ENCODE results near the gene SNX18. TPM values are rescaled to one million over a fixed set of nuclear protein-coding genes. Genes with fewer than 3 reads are reported as not detected.

The SNX18 gene
- total and polyA plus RNA-seq, 2 experiments from 2014 or later: 4.7 to 33.0 TPM

DNA sequence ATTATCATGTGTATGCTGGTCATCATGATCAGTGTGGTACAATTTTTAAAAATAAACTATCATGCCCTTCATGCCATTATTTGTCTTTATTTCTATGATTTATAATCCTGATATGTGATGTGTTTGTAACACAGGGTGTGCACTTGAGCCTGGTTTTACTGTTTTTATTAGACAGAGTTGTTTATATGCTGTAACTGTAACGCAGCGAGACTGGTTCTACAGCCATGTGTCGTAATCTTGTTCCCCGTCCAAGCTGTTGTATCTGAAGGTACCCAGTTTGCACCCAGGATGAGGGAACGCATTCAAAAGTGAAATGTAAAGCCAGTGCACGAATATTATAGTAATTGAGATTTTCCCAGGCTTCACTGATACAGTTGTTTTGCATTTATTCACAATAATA is 28.2 kb downstream of the SNX18 start:
- Histone ChIP-seq H3K9me2 (ENCODE audit: insufficient read depth) (no peaks in the 10 kb centered on the region), H2AFZ (no peak overlapping the region), H3K79me2 (replicated peaks; ENCODE audit: insufficient read depth) (peaks cover 12% of the 10 kb centered on the region; the same call in 1 of the 2 replicates), H3K4me2 (no peak overlapping the region), H4K20me1 (replicated peaks; ENCODE audit: insufficient read depth) (no peaks in the 10 kb centered on the region), H3K27me3 (ENCODE audit: insufficient read depth) (no peaks in the 10 kb centered on the region), H3K36me3 (ENCODE audit: insufficient read depth) (no peaks in the 10 kb centered on the region), H3K4me3 (no peak overlapping the region), H3K4me1 (ENCODE audit: insufficient read depth) (no peaks in the 10 kb centered on the region), H3K27ac (ENCODE audit: low read depth) (no peak overlapping the region), H3F3A (replicated peaks; ENCODE audit: low read depth) (no peaks in the 10 kb centered on the region)
- ATAC-seq (no peak), DNase-seq (ENCODE audit: low spot score) (no peak)
- no peaks in the 10 kb centered on the region for H3K9me3 Mint-ChIP-seq
- TF ChIP-seq JUNB (IDR thresholded peaks at IDR 0.05; ENCODE audit: unreplicated experiment) (no peak), ZNF331 (CRISPR knock-in tag; IDR thresholded peaks at IDR 0.05; ENCODE audit: low read depth) (no peak), ZNF114 (CRISPR knock-in tag; IDR thresholded peaks at IDR 0.05) (no peak), CREB1 (CRISPR knock-in tag; IDR thresholded peaks at IDR 0.05; ENCODE audit: low read depth) (no peak), EZH2 (IDR thresholded peaks at IDR 0.05; ENCODE audit: low read depth, unreplicated experiment) (no peak), POLR2AphosphoS5 (IDR thresholded peaks at IDR 0.05; ENCODE audit: low read depth) (no peak)
- TF ChIP-seq, protein P1, sequence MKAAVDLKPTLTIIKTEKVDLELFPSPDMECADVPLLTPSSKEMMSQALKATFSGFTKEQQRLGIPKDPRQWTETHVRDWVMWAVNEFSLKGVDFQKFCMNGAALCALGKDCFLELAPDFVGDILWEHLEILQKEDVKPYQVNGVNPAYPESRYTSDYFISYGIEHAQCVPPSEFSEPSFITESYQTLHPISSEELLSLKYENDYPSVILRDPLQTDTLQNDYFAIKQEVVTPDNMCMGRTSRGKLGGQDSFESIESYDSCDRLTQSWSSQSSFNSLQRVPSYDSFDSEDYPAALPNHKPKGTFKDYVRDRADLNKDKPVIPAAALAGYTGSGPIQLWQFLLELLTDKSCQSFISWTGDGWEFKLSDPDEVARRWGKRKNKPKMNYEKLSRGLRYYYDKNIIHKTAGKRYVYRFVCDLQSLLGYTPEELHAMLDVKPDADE (IDR thresholded peaks at IDR 0.05): no peak
- TF ChIP-seq, protein P2, sequence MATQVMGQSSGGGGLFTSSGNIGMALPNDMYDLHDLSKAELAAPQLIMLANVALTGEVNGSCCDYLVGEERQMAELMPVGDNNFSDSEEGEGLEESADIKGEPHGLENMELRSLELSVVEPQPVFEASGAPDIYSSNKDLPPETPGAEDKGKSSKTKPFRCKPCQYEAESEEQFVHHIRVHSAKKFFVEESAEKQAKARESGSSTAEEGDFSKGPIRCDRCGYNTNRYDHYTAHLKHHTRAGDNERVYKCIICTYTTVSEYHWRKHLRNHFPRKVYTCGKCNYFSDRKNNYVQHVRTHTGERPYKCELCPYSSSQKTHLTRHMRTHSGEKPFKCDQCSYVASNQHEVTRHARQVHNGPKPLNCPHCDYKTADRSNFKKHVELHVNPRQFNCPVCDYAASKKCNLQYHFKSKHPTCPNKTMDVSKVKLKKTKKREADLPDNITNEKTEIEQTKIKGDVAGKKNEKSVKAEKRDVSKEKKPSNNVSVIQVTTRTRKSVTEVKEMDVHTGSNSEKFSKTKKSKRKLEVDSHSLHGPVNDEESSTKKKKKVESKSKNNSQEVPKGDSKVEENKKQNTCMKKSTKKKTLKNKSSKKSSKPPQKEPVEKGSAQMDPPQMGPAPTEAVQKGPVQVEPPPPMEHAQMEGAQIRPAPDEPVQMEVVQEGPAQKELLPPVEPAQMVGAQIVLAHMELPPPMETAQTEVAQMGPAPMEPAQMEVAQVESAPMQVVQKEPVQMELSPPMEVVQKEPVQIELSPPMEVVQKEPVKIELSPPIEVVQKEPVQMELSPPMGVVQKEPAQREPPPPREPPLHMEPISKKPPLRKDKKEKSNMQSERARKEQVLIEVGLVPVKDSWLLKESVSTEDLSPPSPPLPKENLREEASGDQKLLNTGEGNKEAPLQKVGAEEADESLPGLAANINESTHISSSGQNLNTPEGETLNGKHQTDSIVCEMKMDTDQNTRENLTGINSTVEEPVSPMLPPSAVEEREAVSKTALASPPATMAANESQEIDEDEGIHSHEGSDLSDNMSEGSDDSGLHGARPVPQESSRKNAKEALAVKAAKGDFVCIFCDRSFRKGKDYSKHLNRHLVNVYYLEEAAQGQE (IDR thresholded peaks at IDR 0.05; ENCODE audit: unreplicated experiment): no peak
- TF ChIP-seq, protein P3, sequence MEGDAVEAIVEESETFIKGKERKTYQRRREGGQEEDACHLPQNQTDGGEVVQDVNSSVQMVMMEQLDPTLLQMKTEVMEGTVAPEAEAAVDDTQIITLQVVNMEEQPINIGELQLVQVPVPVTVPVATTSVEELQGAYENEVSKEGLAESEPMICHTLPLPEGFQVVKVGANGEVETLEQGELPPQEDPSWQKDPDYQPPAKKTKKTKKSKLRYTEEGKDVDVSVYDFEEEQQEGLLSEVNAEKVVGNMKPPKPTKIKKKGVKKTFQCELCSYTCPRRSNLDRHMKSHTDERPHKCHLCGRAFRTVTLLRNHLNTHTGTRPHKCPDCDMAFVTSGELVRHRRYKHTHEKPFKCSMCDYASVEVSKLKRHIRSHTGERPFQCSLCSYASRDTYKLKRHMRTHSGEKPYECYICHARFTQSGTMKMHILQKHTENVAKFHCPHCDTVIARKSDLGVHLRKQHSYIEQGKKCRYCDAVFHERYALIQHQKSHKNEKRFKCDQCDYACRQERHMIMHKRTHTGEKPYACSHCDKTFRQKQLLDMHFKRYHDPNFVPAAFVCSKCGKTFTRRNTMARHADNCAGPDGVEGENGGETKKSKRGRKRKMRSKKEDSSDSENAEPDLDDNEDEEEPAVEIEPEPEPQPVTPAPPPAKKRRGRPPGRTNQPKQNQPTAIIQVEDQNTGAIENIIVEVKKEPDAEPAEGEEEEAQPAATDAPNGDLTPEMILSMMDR (conservative IDR thresholded peaks at IDR 0.05; ENCODE audit: low read depth in 2 of 2): no peak
- TF ChIP-seq, protein P4, sequence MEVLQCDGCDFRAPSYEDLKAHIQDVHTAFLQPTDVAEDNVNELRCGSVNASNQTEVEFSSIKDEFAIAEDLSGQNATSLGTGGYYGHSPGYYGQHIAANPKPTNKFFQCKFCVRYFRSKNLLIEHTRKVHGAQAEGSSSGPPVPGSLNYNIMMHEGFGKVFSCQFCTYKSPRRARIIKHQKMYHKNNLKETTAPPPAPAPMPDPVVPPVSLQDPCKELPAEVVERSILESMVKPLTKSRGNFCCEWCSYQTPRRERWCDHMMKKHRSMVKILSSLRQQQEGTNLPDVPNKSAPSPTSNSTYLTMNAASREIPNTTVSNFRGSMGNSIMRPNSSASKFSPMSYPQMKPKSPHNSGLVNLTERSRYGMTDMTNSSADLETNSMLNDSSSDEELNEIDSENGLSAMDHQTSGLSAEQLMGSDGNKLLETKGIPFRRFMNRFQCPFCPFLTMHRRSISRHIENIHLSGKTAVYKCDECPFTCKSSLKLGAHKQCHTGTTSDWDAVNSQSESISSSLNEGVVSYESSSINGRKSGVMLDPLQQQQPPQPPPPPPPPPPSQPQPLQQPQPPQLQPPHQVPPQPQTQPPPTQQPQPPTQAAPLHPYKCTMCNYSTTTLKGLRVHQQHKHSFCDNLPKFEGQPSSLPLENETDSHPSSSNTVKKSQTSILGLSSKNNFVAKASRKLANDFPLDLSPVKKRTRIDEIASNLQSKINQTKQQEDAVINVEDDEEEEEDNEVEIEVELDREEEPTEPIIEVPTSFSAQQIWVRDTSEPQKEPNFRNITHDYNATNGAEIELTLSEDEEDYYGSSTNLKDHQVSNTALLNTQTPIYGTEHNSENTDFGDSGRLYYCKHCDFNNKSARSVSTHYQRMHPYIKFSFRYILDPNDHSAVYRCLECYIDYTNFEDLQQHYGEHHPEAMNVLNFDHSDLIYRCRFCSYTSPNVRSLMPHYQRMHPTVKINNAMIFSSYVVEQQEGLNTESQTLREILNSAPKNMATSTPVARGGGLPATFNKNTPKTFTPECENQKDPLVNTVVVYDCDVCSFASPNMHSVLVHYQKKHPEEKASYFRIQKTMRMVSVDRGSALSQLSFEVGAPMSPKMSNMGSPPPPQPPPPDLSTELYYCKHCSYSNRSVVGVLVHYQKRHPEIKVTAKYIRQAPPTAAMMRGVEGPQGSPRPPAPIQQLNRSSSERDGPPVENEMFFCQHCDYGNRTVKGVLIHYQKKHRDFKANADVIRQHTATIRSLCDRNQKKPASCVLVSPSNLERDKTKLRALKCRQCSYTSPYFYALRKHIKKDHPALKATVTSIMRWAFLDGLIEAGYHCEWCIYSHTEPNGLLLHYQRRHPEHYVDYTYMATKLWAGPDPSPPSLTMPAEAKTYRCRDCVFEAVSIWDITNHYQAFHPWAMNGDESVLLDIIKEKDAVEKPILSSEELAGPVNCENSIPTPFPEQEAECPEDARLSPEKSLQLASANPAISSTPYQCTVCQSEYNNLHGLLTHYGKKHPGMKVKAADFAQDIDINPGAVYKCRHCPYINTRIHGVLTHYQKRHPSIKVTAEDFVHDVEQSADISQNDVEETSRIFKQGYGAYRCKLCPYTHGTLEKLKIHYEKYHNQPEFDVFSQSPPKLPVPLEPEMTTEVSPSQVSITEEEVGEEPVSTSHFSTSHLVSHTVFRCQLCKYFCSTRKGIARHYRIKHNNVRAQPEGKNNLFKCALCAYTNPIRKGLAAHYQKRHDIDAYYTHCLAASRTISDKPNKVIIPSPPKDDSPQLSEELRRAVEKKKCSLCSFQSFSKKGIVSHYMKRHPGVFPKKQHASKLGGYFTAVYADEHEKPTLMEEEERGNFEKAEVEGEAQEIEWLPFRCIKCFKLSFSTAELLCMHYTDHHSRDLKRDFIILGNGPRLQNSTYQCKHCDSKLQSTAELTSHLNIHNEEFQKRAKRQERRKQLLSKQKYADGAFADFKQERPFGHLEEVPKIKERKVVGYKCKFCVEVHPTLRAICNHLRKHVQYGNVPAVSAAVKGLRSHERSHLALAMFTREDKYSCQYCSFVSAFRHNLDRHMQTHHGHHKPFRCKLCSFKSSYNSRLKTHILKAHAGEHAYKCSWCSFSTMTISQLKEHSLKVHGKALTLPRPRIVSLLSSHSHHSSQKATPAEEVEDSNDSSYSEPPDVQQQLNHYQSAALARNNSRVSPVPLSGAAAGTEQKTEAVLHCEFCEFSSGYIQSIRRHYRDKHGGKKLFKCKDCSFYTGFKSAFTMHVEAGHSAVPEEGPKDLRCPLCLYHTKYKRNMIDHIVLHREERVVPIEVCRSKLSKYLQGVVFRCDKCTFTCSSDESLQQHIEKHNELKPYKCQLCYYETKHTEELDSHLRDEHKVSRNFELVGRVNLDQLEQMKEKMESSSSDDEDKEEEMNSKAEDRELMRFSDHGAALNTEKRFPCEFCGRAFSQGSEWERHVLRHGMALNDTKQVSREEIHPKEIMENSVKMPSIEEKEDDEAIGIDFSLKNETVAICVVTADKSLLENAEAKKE (CRISPR knock-in tag; IDR thresholded peaks at IDR 0.05): no peak
- H3K4me3 Mint-ChIP-seq: no peak overlapping the region
- H3K27ac Mint-ChIP-seq: no peak overlapping the region
- H3K36me3 Mint-ChIP-seq (ENCODE audit: low read depth): no peaks in the 10 kb centered on the region
- H3K27me3 Mint-ChIP-seq (ENCODE audit: insufficient read depth, low read depth, poor library complexity): no peaks in the 10 kb centered on the region
- peaks cover 7% of the 10 kb centered on the region; the same call in 2 of the 3 replicates for H3K4me1 Mint-ChIP-seq

All from GM23338 (cell line).